OCI-LY7 (cell line): ENCODE measurements around the gene HSPA12A. TPM values are rescaled to one million over a fixed set of nuclear protein-coding genes. Genes with fewer than 3 reads are reported as not detected.

ENCODE experiments used
- BruUV-seq: library from RNA; stranded (reverse); fragments of 400-500 nt; replicated peaks from 2 replicates; lab custom pipeline; 2021; lab: Mats Ljungman, UMichigan
- CTCF ChIA-PET: fragments of 300-600 bp; sonication (Branson Sonifier 250); formaldehyde crosslinking; loops from one replicate; lab custom pipeline; 2022; ENCODE audit warnings: antibody characterized with exemption; ENCODE audit not compliant: unreplicated experiment; lab: Charles Lee
- POLR2A ChIA-PET: fragments of 300-600 bp; sonication (Branson Sonifier 250); formaldehyde crosslinking; loops from one replicate; lab custom pipeline; 2022; ENCODE audit warnings: antibody characterized with exemption; lab: Charles Lee
- DNase-seq: peaks from one replicate; pipeline ENCODE4 v3.0.0-alpha.2; 2015; ENCODE audit warnings: low spot score
- H2AFZ ChIP-seq: fragments of 200-600 bp; sonication (generic), shearing (Covaris generic); 2 replicates; pipeline ENCODE4 v1.6.1; 2014; ENCODE audit warnings: mild to moderate bottlenecking, antibody characterized with exemption, low read length, moderate library complexity
- H3K27ac ChIP-seq: fragments of 200-600 bp; sonication (generic); 2 replicates; pipeline ENCODE4 v1.5.1; 2014; ENCODE audit warnings: mixed run types, low read depth, mild to moderate bottlenecking, moderate library complexity, low read length, inconsistent platforms; ENCODE audit not compliant: poor library complexity, severe bottlenecking
- H3K36me3 ChIP-seq: fragments of 200-600 bp; sonication (generic); 2 replicates; pipeline ENCODE4 v1.6.1; 2014; ENCODE audit warnings: mild to moderate bottlenecking, antibody characterized with exemption, low read length, moderate library complexity, mixed read lengths; ENCODE audit not compliant: insufficient read depth
- H3K4me1 ChIP-seq: fragments of 200-600 bp; sonication (generic); 2 replicates; pipeline ENCODE4 v1.5.1; 2014; ENCODE audit warnings: mild to moderate bottlenecking, low read length; ENCODE audit not compliant: insufficient read depth, poor library complexity, severe bottlenecking
- H3K4me2 ChIP-seq: fragments of 200-600 bp; sonication (generic); 2 replicates; pipeline ENCODE4 v1.6.1; 2014; ENCODE audit warnings: mild to moderate bottlenecking, low read length
- H3K4me3 ChIP-seq: fragments of 200-600 bp; sonication (generic); 2 replicates; pipeline ENCODE4 v1.5.1; 2014; ENCODE audit warnings: mild to moderate bottlenecking, low read depth, low read length; ENCODE audit not compliant: poor library complexity, severe bottlenecking
- H3K79me2 ChIP-seq: fragments of 200-600 bp; sonication (generic); 2 replicates; pipeline ENCODE4 v1.6.1; 2016; ENCODE audit warnings: low read depth, mild to moderate bottlenecking, low read length, moderate library complexity, mixed read lengths; ENCODE audit not compliant: insufficient read depth
- H3K9me2 ChIP-seq: fragments of 200-600 bp; sonication (generic); 2 replicates; pipeline ENCODE4 v1.6.1; 2016; ENCODE audit warnings: mild to moderate bottlenecking, low read length, mixed read lengths; ENCODE audit not compliant: insufficient read depth
- H3K9me3 ChIP-seq: fragments of 200-600 bp; sonication (generic); 2 replicates; pipeline ENCODE4 v1.6.1; 2014; ENCODE audit warnings: mild to moderate bottlenecking, mixed run types, low read length, mixed read lengths
- H4K20me1 ChIP-seq: fragments of 200-600 bp; sonication (generic); 2 replicates; pipeline ENCODE4 v1.6.1; 2014; ENCODE audit warnings: mild to moderate bottlenecking, antibody characterized with exemption, low read length, moderate library complexity, mixed read lengths; ENCODE audit not compliant: insufficient read depth
- EZH2phosphoT487 ChIP-seq: fragments of 200-600 bp; sonication (generic); IDR thresholded peaks from 2 replicates; pipeline ENCODE4 v1.6.1; 2018; ENCODE audit warnings: low read depth, borderline replicate concordance, mild to moderate bottlenecking, mixed run types, antibody characterized with exemption, low read length, moderate library complexity, mixed read lengths
- intact Hi-C: fragments of 100-400 bp; cut with micrococcal nuclease; formaldehyde crosslinking; loops from one replicate; pipeline ENCODE4 v1.10.0; 2022; ENCODE audit not compliant: unreplicated experiment
- total RNA-seq, 2 experiments: library from RNA; depleted of rRNA in 1 of 2; stranded (reverse); fragments of >200 nt in 1 of 2; shearing (Covaris generic) in 1 of 2; gene quantifications; 2 replicates each; pipeline ENCODE4 v1.2.3, GENCODE V29; 2014 to 2022
- TF ChIP-seq, protein P1 (sequence below): fragments of 200-600 bp; sonication (generic); conservative IDR thresholded peaks from 2 replicates; pipeline ENCODE4 v1.5.1; 2014; ENCODE audit warnings: mild to moderate bottlenecking, antibody characterized with exemption, low read length, moderate library complexity, mixed read lengths

HSPA12A gene
- total RNA-seq, 2 experiments from 2014 or later = 3.7 TPM; not detected in 1

DNA sequence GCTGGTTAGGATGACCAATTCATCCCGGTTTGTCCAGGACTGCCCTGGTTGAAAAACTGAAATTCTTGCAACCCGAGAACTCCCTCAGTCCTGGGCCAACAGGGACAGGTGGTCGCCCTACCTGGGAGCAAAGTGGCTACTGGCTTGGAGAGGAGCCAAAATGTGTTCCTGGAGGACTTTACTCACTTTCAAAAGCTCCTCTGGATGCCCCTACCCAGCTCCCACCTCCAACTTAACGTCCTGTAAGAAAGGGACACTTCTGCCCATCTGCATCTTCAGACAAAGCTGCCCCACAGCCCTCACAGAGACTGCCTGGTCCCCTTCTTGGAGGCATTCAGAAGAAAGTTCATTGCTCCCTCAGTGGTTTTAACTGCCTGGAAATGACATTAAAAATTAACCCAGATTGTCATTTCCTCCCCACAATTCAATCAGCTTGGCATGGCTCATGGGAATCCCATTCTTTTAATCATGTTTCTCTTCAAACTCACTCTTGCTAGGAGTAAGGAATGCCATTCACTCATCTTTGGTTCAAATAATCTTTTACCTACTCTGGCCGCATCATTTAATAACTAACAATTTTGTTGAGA lies 24.0 kb upstream of the HSPA12A start:
- H3K9me2 ChIP-seq = no peaks in the 10 kb centered on the region
- no peaks in the 10 kb centered on the region for H3K9me3 ChIP-seq
- H3K4me2 ChIP-seq = no peak overlapping the region
- no peaks in the 10 kb centered on the region for H4K20me1 ChIP-seq
- H3K4me3 ChIP-seq = no peak overlapping the region
- no peaks in the 10 kb centered on the region for H3K36me3 ChIP-seq
- BruUV-seq = no TSS peak
- ChIA-PET CTCF (no interaction called here), POLR2A (no interaction called here)
- H2AFZ ChIP-seq = no peak overlapping the region
- no peaks in the 10 kb centered on the region for H3K4me1 ChIP-seq
- no peaks in the 10 kb centered on the region for H3K79me2 ChIP-seq
- TF ChIP-seq EZH2phosphoT487 = no peak
- TF ChIP-seq, protein P1, sequence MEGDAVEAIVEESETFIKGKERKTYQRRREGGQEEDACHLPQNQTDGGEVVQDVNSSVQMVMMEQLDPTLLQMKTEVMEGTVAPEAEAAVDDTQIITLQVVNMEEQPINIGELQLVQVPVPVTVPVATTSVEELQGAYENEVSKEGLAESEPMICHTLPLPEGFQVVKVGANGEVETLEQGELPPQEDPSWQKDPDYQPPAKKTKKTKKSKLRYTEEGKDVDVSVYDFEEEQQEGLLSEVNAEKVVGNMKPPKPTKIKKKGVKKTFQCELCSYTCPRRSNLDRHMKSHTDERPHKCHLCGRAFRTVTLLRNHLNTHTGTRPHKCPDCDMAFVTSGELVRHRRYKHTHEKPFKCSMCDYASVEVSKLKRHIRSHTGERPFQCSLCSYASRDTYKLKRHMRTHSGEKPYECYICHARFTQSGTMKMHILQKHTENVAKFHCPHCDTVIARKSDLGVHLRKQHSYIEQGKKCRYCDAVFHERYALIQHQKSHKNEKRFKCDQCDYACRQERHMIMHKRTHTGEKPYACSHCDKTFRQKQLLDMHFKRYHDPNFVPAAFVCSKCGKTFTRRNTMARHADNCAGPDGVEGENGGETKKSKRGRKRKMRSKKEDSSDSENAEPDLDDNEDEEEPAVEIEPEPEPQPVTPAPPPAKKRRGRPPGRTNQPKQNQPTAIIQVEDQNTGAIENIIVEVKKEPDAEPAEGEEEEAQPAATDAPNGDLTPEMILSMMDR = no peak
- H3K27ac ChIP-seq = no peak overlapping the region
- intact Hi-C loops = no loop called here
- DNase-seq = no peak

DNA sequence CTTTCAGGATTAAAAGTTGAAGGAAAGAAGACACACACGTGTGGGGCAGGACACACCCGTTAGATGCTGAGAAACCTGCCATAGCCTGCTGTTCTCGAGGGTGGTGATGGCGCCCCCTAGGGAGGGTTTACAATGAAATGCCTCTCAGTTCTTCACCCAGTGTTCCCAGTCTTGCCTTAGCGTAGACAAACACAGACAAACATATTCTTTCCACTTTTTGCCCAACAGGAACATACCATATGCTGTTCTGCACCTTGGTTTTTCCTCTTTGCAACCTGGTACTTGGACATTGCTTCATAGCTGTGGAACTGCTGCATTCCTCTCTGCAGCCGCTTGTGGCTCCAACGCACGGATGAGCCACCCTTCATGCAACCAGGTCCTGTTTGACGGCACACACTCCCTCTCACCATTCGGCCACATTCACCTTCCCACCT lies 23.3 kb upstream of the HSPA12A start:
- H3K4me3 ChIP-seq = no peak overlapping the region
- H4K20me1 ChIP-seq = no peaks in the 10 kb centered on the region
- H3K36me3 ChIP-seq = no peaks in the 10 kb centered on the region
- H3K4me2 ChIP-seq = no peak overlapping the region
- ChIA-PET CTCF (no interaction called here), POLR2A (no interaction called here)
- H3K9me3 ChIP-seq = no peaks in the 10 kb centered on the region
- no peak for DNase-seq
- TF ChIP-seq, protein P1 = peak; percentile 66
- TF ChIP-seq EZH2phosphoT487 = no peak
- no peak overlapping the region for H2AFZ ChIP-seq
- no peaks in the 10 kb centered on the region for H3K9me2 ChIP-seq
- intact Hi-C loops = no loop called here
- no TSS peak for BruUV-seq
- H3K79me2 ChIP-seq = no peaks in the 10 kb centered on the region
- H3K27ac ChIP-seq = no peak overlapping the region
- no peaks in the 10 kb centered on the region for H3K4me1 ChIP-seq

DNA sequence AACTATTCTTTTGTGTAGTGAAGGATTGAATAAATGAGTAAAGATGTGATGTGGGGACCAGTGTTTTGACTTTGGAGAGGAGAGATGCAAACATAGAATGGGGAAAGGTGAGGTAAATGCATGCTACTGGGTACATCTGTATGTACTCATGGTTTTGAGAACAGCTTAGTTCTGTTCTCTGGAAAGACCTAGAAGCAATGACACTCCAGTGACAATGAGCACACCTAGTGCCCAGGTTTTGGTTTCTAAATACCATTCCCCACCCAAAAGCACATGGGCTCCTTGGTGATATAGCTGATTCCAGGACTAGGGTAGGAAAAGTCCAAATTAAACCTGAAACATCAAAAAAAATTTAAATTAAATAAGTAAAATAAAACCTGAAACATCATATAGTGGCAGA lies 22.6 kb upstream of the HSPA12A start:
- Histone ChIP-seq H3K79me2 (no peaks in the 10 kb centered on the region), H3K36me3 (no peaks in the 10 kb centered on the region), H3K4me3 (no peak overlapping the region), H3K9me2 (no peaks in the 10 kb centered on the region), H3K4me2 (no peak overlapping the region), H2AFZ (no peak overlapping the region), H3K27ac (no peak overlapping the region), H3K9me3 (no peaks in the 10 kb centered on the region), H4K20me1 (no peaks in the 10 kb centered on the region), H3K4me1 (no peaks in the 10 kb centered on the region)
- intact Hi-C loops = no loop called here
- BruUV-seq = no TSS peak
- CTCF ChIA-PET = no interaction called here
- POLR2A ChIA-PET = no interaction called here
- TF ChIP-seq, protein P1 = no peak
- no peak for TF ChIP-seq EZH2phosphoT487
- DNase-seq = no peak
